H9 (cell line): ENCODE data around the gene ZNF469. TPM values are rescaled to one million over a fixed set of nuclear protein-coding genes. Genes with fewer than 3 reads are reported as not detected.

Source experiments
- DNase-seq: peaks from one replicate; pipeline ENCODE4 v3.0.0-alpha.2; 2017
- H2AFZ ChIP-seq: one replicate; pipeline ENCODE4 v1.6.1; 2013; ENCODE audit warnings: mild to moderate bottlenecking, low read length, control low read depth, moderate library complexity
- H2AK5ac ChIP-seq: 2 replicates; pipeline ENCODE4 v1.6.1; 2013; ENCODE audit warnings: low read length, control low read depth, mixed read lengths; ENCODE audit not compliant: insufficient read length
- H2BK120ac ChIP-seq: one replicate; pipeline ENCODE4 v1.6.1; 2013; ENCODE audit warnings: low read depth, mild to moderate bottlenecking, low read length, control low read depth, inconsistent platforms; ENCODE audit not compliant: poor library complexity, severe bottlenecking
- H2BK12ac ChIP-seq: 2 replicates; pipeline ENCODE4 v1.6.1; 2013; ENCODE audit warnings: low read length, control low read depth, mixed read lengths, low read depth; ENCODE audit not compliant: insufficient read length
- H2BK15ac ChIP-seq: 2 replicates; pipeline ENCODE4 v1.6.1; 2013; ENCODE audit warnings: low read depth, low read length, control low read depth
- H2BK20ac ChIP-seq: one replicate; pipeline ENCODE4 v1.6.1; 2013; ENCODE audit warnings: low read depth, mild to moderate bottlenecking, low read length, control low read depth, inconsistent platforms; ENCODE audit not compliant: poor library complexity, severe bottlenecking
- H2BK5ac ChIP-seq: 2 replicates; pipeline ENCODE4 v1.6.1; 2013; ENCODE audit warnings: low read length, control low read depth, mixed read lengths; ENCODE audit not compliant: insufficient read length
- H3K14ac ChIP-seq: 2 replicates; pipeline ENCODE4 v1.6.1; 2013; ENCODE audit warnings: low read length, control low read depth; ENCODE audit not compliant: insufficient read depth
- H3K18ac ChIP-seq: 2 replicates; pipeline ENCODE4 v1.6.1; 2013; ENCODE audit warnings: low read depth, mild to moderate bottlenecking, mixed read lengths, low read length, control low read depth; ENCODE audit not compliant: insufficient read length
- H3K23ac ChIP-seq: 2 replicates; pipeline ENCODE4 v1.6.1; 2013; ENCODE audit warnings: low read length, control low read depth, mixed read lengths, low read depth; ENCODE audit not compliant: insufficient read length
- H3K23me2 ChIP-seq: 2 replicates; pipeline ENCODE4 v1.6.1; 2013; ENCODE audit warnings: low read depth, mild to moderate bottlenecking, mixed read lengths, low read length, control low read depth; ENCODE audit not compliant: insufficient read length, poor library complexity, severe bottlenecking
- H3K27ac ChIP-seq: 2 replicates; pipeline ENCODE4 v1.5.1; 2013; ENCODE audit warnings: low read length, control low read depth, mixed read lengths, low read depth; ENCODE audit not compliant: insufficient read length
- H3K27me3 ChIP-seq: 2 replicates; pipeline ENCODE4 v1.6.1; 2013; ENCODE audit warnings: low read length, control low read depth, inconsistent platforms; ENCODE audit not compliant: insufficient read depth
- H3K4ac ChIP-seq: 2 replicates; pipeline ENCODE4 v1.6.1; 2013; ENCODE audit warnings: low read depth, mild to moderate bottlenecking, control low read depth, inconsistent platforms, low read length, moderate library complexity
- H3K4me1 ChIP-seq: 2 replicates; pipeline ENCODE4 v1.6.1; 2013; ENCODE audit warnings: low read length, control low read depth, inconsistent platforms; ENCODE audit not compliant: insufficient read depth
- H3K4me2 ChIP-seq: 2 replicates; pipeline ENCODE4 v1.6.1; 2013; ENCODE audit warnings: low read length, control low read depth, mixed read lengths; ENCODE audit not compliant: insufficient read length, insufficient read depth
- H3K56ac ChIP-seq: 2 replicates; pipeline ENCODE4 v1.6.1; 2013; ENCODE audit warnings: low read depth, mild to moderate bottlenecking, mixed read lengths, low read length, control low read depth; ENCODE audit not compliant: insufficient read length
- H3K79me1 ChIP-seq: 2 replicates; pipeline ENCODE4 v1.6.1; 2013; ENCODE audit warnings: low read depth, mild to moderate bottlenecking, moderate library complexity, low read length, control low read depth, inconsistent platforms; ENCODE audit not compliant: insufficient read depth, poor library complexity, severe bottlenecking
- H3K79me2 ChIP-seq: 2 replicates; pipeline ENCODE4 v1.6.1; 2013; ENCODE audit warnings: low read length, control low read depth, inconsistent platforms; ENCODE audit not compliant: insufficient read depth
- H3K9ac ChIP-seq: 2 replicates; pipeline ENCODE4 v1.6.1; 2013; ENCODE audit warnings: low read length, control low read depth, mixed read lengths; ENCODE audit not compliant: insufficient read length; ENCODE audit errors: extremely low read depth
- H3K9me3 ChIP-seq: one replicate; pipeline ENCODE4 v1.6.1; 2013; ENCODE audit warnings: low read depth, low read length, inconsistent platforms; ENCODE audit not compliant: control insufficient read depth
- H3T11ph ChIP-seq: one replicate; pipeline ENCODE4 v1.6.1; 2013; ENCODE audit warnings: mild to moderate bottlenecking, low read length, control low read depth, inconsistent platforms
- H4K20me1 ChIP-seq: one replicate; pipeline ENCODE4 v1.6.1; 2013; ENCODE audit not compliant: control insufficient read depth, insufficient read length, insufficient read depth
- H4K5ac ChIP-seq: 2 replicates; pipeline ENCODE4 v1.6.1; 2013; ENCODE audit warnings: low read depth, mild to moderate bottlenecking, mixed read lengths, low read length, control low read depth; ENCODE audit not compliant: insufficient read length
- H4K8ac ChIP-seq: replicated peaks from 2 replicates; pipeline ENCODE4 v1.6.1; 2013; ENCODE audit warnings: low read length, control low read depth, mixed read lengths, low read depth; ENCODE audit not compliant: insufficient read length
- H4K91ac ChIP-seq: 2 replicates; pipeline ENCODE4 v1.6.1; 2013; ENCODE audit warnings: low read depth, mild to moderate bottlenecking, moderate library complexity, mixed read lengths, low read length, control low read depth; ENCODE audit not compliant: insufficient read length
- H3K27ac Mint-ChIP-seq, 3 experiments: 2 replicates in 2 of 3; 3 replicates in 1 of 3; pipeline ENCODE4 v1.8.0; 2020 to 2021; ENCODE audit warnings: mixed read lengths in 3 of 3, mild to moderate bottlenecking in 1 of 3, moderate library complexity in 1 of 3
- H3K27me3 Mint-ChIP-seq: 2 replicates; pipeline ENCODE4 v1.8.0; 2021; ENCODE audit warnings: low read depth, mild to moderate bottlenecking, moderate library complexity, mixed read lengths
- H3K36me3 Mint-ChIP-seq, 3 experiments: 2 replicates in 2 of 3; 3 replicates in 1 of 3; pipeline ENCODE4 v1.8.0; 2020 to 2021; ENCODE audit warnings: low read depth in 3 of 3, mixed read lengths in 3 of 3; ENCODE audit not compliant: insufficient read depth in 1 of 3
- H3K4me1 Mint-ChIP-seq, 2 experiments: 2 replicates each; pipeline ENCODE4 v1.8.0; 2020; ENCODE audit warnings: mixed read lengths in 2 of 2
- H3K4me3 Mint-ChIP-seq, 2 experiments: 2 replicates in 1 of 2; 3 replicates in 1 of 2; pipeline ENCODE4 v1.8.0; 2020 to 2021; ENCODE audit warnings: mild to moderate bottlenecking in 2 of 2, mixed read lengths in 2 of 2, moderate library complexity in 1 of 2
- H3K9me3 Mint-ChIP-seq, 2 experiments: 2 replicates in 1 of 2; 3 replicates in 1 of 2; pipeline ENCODE4 v1.8.0; 2020; ENCODE audit warnings: mild to moderate bottlenecking in 2 of 2, mixed read lengths in 2 of 2, moderate library complexity in 1 of 2
- WGBS: extraction: QIAGEN DNeasy Blood & Tissue Kit; methylation state at CpG from one replicate; pipeline ENCODE4 v1.1.7; 2013; ENCODE audit warnings: missing lambda C conversion rate, low lambda C conversion rate, mixed read lengths; ENCODE audit not compliant: insufficient read length; ENCODE audit errors: extremely low coverage; 5-methylcytosine and 5-hydroxymethylcytosine counted together
- total RNA-seq: library from RNA; stranded (reverse); gene quantifications from 2 replicates; pipeline ENCODE4 v1.2.1, GENCODE V29; 2021
- TF ChIP-seq, protein P1 (sequence below): fragments of 200-600 bp; sonication (generic); conservative IDR thresholded peaks from 3 replicates; pipeline ENCODE4 v1.8.0; 2021; ENCODE audit warnings: antibody characterized with exemption, mild to moderate bottlenecking

Gene ZNF469
- total RNA-seq, 1 experiment from 2014 or later, result 4.4 TPM

GRCh38 chr16:88413631-88414030 lies 30.9 kb downstream of the ZNF469 start:
- Histone ChIP-seq H3K4me1 (no peaks in the 10 kb centered on the region), H2AK5ac (no peak overlapping the region), H3T11ph (no peak overlapping the region), H3K79me2 (no peaks in the 10 kb centered on the region), H3K4me2 (no peak overlapping the region), H2BK20ac (no peak overlapping the region), H2BK15ac (no peak overlapping the region), H3K27me3 (no peaks in the 10 kb centered on the region), H4K91ac (no peak overlapping the region), H3K4ac (no peak overlapping the region), H4K5ac (no peak overlapping the region), H2BK120ac (no peak overlapping the region), H2BK12ac (no peak overlapping the region), H3K14ac (no peak overlapping the region; the same call in 1 of the 2 replicates), H2AFZ (no peak overlapping the region), H4K20me1 (no peaks in the 10 kb centered on the region), H3K79me1 (no peaks in the 10 kb centered on the region), H3K23me2 (no peaks in the 10 kb centered on the region), H3K18ac (no peak overlapping the region), H2BK5ac (no peak overlapping the region), H3K23ac (no peak overlapping the region), H3K9ac (no peak overlapping the region), H3K9me3 (no peaks in the 10 kb centered on the region), H4K8ac (no peak overlapping the region), H3K56ac (no peak overlapping the region), H3K27ac (no peak overlapping the region)
- no peak for DNase-seq
- WGBS, result no CpG with 5 or more reads among the region's 12 CpGs
- Mint-ChIP-seq H3K9me3 (no peaks in the 10 kb centered on the region), H3K36me3 (no peaks in the 10 kb centered on the region; a peak in 1 of 7 replicates), H3K4me1 (peaks cover 0 to 3% of the 10 kb centered on the region in 2 experiments; a peak in 1 of 4 replicates), H3K4me3 (no peak overlapping the region), H3K27me3 (no peaks in the 10 kb centered on the region; the same call in 1 of the 2 replicates), H3K27ac (no peak overlapping the region)
- TF ChIP-seq, protein P1, sequence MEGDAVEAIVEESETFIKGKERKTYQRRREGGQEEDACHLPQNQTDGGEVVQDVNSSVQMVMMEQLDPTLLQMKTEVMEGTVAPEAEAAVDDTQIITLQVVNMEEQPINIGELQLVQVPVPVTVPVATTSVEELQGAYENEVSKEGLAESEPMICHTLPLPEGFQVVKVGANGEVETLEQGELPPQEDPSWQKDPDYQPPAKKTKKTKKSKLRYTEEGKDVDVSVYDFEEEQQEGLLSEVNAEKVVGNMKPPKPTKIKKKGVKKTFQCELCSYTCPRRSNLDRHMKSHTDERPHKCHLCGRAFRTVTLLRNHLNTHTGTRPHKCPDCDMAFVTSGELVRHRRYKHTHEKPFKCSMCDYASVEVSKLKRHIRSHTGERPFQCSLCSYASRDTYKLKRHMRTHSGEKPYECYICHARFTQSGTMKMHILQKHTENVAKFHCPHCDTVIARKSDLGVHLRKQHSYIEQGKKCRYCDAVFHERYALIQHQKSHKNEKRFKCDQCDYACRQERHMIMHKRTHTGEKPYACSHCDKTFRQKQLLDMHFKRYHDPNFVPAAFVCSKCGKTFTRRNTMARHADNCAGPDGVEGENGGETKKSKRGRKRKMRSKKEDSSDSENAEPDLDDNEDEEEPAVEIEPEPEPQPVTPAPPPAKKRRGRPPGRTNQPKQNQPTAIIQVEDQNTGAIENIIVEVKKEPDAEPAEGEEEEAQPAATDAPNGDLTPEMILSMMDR, result no peak
